Neural cell (in vitro differentiated cells): ENCODE measurements around the gene TADA2A.

Source experiments
- TAF1 ChIP-seq: IDR thresholded peaks from 2 replicates; pipeline ENCODE4 v1.6.1; 2012; ENCODE audit warnings: low read depth
- TF ChIP-seq, protein P1 (sequence below): fragments of 450-650 bp; IDR thresholded peaks from 2 replicates; pipeline ENCODE4 v1.5.1; 2014; ENCODE audit warnings: antibody characterized with exemption, mild to moderate bottlenecking, moderate library complexity; ENCODE audit not compliant: poor library complexity, severe bottlenecking

DNA sequence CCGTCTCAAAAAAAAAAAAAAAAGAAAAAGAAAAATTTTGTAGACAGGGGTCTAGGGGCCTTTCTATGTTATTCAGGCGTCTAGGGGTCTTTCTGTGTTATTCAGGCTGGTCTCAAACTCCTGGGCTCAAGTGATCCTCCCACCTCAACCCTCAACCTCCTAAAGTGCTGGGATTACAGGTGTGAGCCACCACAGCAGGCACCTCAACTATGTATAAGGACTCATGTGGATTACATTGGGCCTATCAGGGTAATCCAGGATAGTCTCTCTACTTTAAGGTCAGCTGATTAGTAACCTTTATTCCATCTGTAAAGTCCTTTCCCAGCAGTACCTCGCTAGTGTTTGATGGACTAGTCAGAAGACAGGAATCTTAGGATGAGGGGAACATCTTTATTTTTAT, 22.4 kb downstream of the TADA2A start:
- TF ChIP-seq, protein P1, sequence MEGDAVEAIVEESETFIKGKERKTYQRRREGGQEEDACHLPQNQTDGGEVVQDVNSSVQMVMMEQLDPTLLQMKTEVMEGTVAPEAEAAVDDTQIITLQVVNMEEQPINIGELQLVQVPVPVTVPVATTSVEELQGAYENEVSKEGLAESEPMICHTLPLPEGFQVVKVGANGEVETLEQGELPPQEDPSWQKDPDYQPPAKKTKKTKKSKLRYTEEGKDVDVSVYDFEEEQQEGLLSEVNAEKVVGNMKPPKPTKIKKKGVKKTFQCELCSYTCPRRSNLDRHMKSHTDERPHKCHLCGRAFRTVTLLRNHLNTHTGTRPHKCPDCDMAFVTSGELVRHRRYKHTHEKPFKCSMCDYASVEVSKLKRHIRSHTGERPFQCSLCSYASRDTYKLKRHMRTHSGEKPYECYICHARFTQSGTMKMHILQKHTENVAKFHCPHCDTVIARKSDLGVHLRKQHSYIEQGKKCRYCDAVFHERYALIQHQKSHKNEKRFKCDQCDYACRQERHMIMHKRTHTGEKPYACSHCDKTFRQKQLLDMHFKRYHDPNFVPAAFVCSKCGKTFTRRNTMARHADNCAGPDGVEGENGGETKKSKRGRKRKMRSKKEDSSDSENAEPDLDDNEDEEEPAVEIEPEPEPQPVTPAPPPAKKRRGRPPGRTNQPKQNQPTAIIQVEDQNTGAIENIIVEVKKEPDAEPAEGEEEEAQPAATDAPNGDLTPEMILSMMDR: no peak
- TF ChIP-seq TAF1: no peak
